ENCODE results near the gene NUP62. TPM values are rescaled to one million over a fixed set of nuclear protein-coding genes. Genes with fewer than 3 reads are reported as not detected.

Gene NUP62
- total RNA-seq, result 10 to 100 TPM; 39.2 to 61.8 TPM
- 10 to 100 TPM; 55.8 to 66.2 (median 61.1) TPM for polyA plus RNA-seq (ENCODE audit: insufficient read length in 6 of 6)
- long read RNA-seq, donor 1, transcript NUP62-208 (2 exons, 3,590 nt), result major isoform, 9 of 30 reads
- long read RNA-seq, donor 1, transcript NUP62-202 (2 exons, 3,479 nt), result minor isoform, 6 of 30 reads
- long read RNA-seq, donor 1, transcript NUP62-201 (3 exons, 2,870 nt), result major isoform, 9 of 30 reads
- long read RNA-seq, donor 1, partial matches to known transcripts, result 0 of 30 reads
- long read RNA-seq, donor 1, other reads (novel, unspliced or antisense), result 0 of 30 reads
- long read RNA-seq, donor 2, transcript NUP62-201 (3 exons, 2,870 nt), result major isoform, 14 of 29 reads
- long read RNA-seq, donor 2, transcript NUP62-211 (3 exons, 2,053 nt), result minor isoform, 6 of 29 reads
- long read RNA-seq, donor 2, transcript NUP62-202 (2 exons, 3,479 nt), result minor isoform, 6 of 29 reads
- long read RNA-seq, donor 2, partial matches to known transcripts, result 0 of 29 reads
- long read RNA-seq, donor 2, other reads (novel, unspliced or antisense), result 0 of 29 reads
- long read RNA-seq, donor 3, transcript NUP62-201 (3 exons, 2,870 nt), result minor isoform, 5 of 19 reads
- long read RNA-seq, donor 3, transcript NUP62-202 (2 exons, 3,479 nt), result major isoform, 6 of 19 reads
- long read RNA-seq, donor 3, transcript NUP62-211 (3 exons, 2,053 nt), result major isoform, 6 of 19 reads
- long read RNA-seq, donor 3, partial matches to known transcripts, result 0 of 19 reads
- long read RNA-seq, donor 3, other reads (novel, unspliced or antisense), result 0 of 19 reads
- long read RNA-seq, donor 4, transcript NUP62-201 (3 exons, 2,870 nt), result major isoform, 5 of 20 reads
- long read RNA-seq, donor 4, partial matches to known transcripts, result 0 of 20 reads
- long read RNA-seq, donor 4, other reads (novel, unspliced or antisense), result 13 of 20 reads
- long read RNA-seq, donor 5, transcript NUP62-201 (3 exons, 2,870 nt), result major isoform, 10 of 74 reads
- long read RNA-seq, donor 5, transcript NUP62-202 (2 exons, 3,479 nt), result minor isoform, 9 of 74 reads
- long read RNA-seq, donor 5, transcript NUP62-208 (2 exons, 3,590 nt), result minor isoform, 5 of 74 reads
- long read RNA-seq, donor 5, partial matches to known transcripts, result 47 of 74 reads
- long read RNA-seq, donor 5, other reads (novel, unspliced or antisense), result 0 of 74 reads
- long read RNA-seq, donor 6, transcript NUP62-202 (2 exons, 3,479 nt), result major isoform, 11 of 24 reads
- long read RNA-seq, donor 6, transcript NUP62-201 (3 exons, 2,870 nt), result minor isoform, 9 of 24 reads
- long read RNA-seq, donor 6, partial matches to known transcripts, result 0 of 24 reads
- long read RNA-seq, donor 6, other reads (novel, unspliced or antisense), result 0 of 24 reads
- long read RNA-seq, donor 7, partial matches to known transcripts, result 0 of 10 reads
- long read RNA-seq, donor 7, other reads (novel, unspliced or antisense), result 0 of 10 reads
- long read RNA-seq, donor 8, transcript NUP62-211 (3 exons, 2,053 nt), result minor isoform, 6 of 51 reads
- long read RNA-seq, donor 8, transcript NUP62-202 (2 exons, 3,479 nt), result major isoform, 8 of 51 reads
- long read RNA-seq, donor 8, partial matches to known transcripts, result 30 of 51 reads
- long read RNA-seq, donor 8, other reads (novel, unspliced or antisense), result 0 of 51 reads
- long read RNA-seq, donor 9, result 0 reads
- long read RNA-seq, donor 10, transcript NUP62-202 (2 exons, 3,479 nt), result major isoform, 8 of 23 reads
- long read RNA-seq, donor 10, partial matches to known transcripts, result 0 of 23 reads
- long read RNA-seq, donor 10, other reads (novel, unspliced or antisense), result 8 of 23 reads
- long read RNA-seq, donor 11, result 0 reads
- long read RNA-seq, donor 12, transcript NUP62-202 (2 exons, 3,479 nt), result major isoform, 7 of 18 reads
- long read RNA-seq, donor 12, transcript NUP62-211 (3 exons, 2,053 nt), result minor isoform, 5 of 18 reads
- long read RNA-seq, donor 12, partial matches to known transcripts, result 0 of 18 reads
- long read RNA-seq, donor 12, other reads (novel, unspliced or antisense), result 0 of 18 reads

- Histone ChIP-seq H3K27me3 (no peaks in the 10 kb centered on the region), H3K4me3 (peak within 1 kb of the TSS; percentile 99), H3K4me1 (peaks cover 0 to 56% of the 10 kb centered on the region in 2 donors), H3K9me3 (no peaks in the 10 kb centered on the region), H3K27ac (peak within 1 kb of the TSS; percentile 93 to 95), H3K36me3 (peaks cover 0 to 54% of the 10 kb centered on the region in 2 donors)
- intact Hi-C loops (cut with DNase I), result no loop called here
- peak; percentile 76 for ATAC-seq
- no peak for TF ChIP-seq CTCF (IDR thresholded peaks at IDR 0.05)
- peak in 3 of 4 donors; percentile 90 to 96 (median 95) for DNase-seq
These were observed at the start of gene NUP62, which contains the start of gene ATF5 for GRCh38 chr19:49929121-49929610. NUP62 (minus strand) TSS chr19:49929504; CDS start chr19:49909807, 19,697 bp downstream. ATF5 (plus strand) TSS chr19:49929205; CDS start chr19:49930851, 1,646 bp downstream.

GRCh38 chr19:49978324-49978723, 49.0 kb upstream of the NUP62 start:
- Histone ChIP-seq H3K27me3 (no peaks in the 10 kb centered on the region), H3K27ac (no peak overlapping the region), H3K36me3 (peaks cover 0 to 77% of the 10 kb centered on the region in 2 donors), H3K9me3 (no peaks in the 10 kb centered on the region), H3K4me1 (peaks cover 0 to 9% of the 10 kb centered on the region in 2 donors), H3K4me3 (no peak overlapping the region)
- no peak for ATAC-seq
- peak in 1 of 4 donors; percentile 45 for DNase-seq
- no peak for TF ChIP-seq CTCF (IDR thresholded peaks at IDR 0.05)
- intact Hi-C loops (cut with DNase I), result no loop called here

- DNase-seq (peak in 1 of 4 donors; percentile 59), ATAC-seq (no peak)
- Histone ChIP-seq H3K27me3 (no peaks in the 10 kb centered on the region), H3K4me1 (peaks cover 0 to 12% of the 10 kb centered on the region in 2 donors), H3K9me3 (no peaks in the 10 kb centered on the region), H3K36me3 (peaks cover 0 to 80% of the 10 kb centered on the region in 2 donors), H3K4me3 (no peak overlapping the region), H3K27ac (no peak overlapping the region)
- intact Hi-C loops (cut with DNase I), result no loop called here
- no peak for TF ChIP-seq CTCF (IDR thresholded peaks at IDR 0.05)
These were observed 48.6 kb upstream of the NUP62 start for GRCh38 chr19:49977881-49978280.

GRCh38 chr19:49977076-49977475, 47.8 kb upstream of the NUP62 start:
- no peaks in the 10 kb centered on the region for H3K27me3 ChIP-seq
- peaks cover 0 to 16% of the 10 kb centered on the region in 2 donors for H3K4me1 ChIP-seq
- DNase-seq, result peak in 1 of 4 donors; percentile 57
- H3K36me3 ChIP-seq, result peaks cover 0 to 78% of the 10 kb centered on the region in 2 donors
- no peaks in the 10 kb centered on the region for H3K9me3 ChIP-seq
- no peak overlapping the region for H3K4me3 ChIP-seq
- TF ChIP-seq CTCF (IDR thresholded peaks at IDR 0.05), result no peak
- ATAC-seq, result no peak
- no peak overlapping the region for H3K27ac ChIP-seq
- intact Hi-C loops (cut with DNase I), result no loop called here

Measured in left lung (tissue), 14 donors.